Body of pancreas (tissue), 4 donors: ENCODE data around the gene ADAMTS13.

Experiments used
- CTCF ChIP-seq, 7 experiments: fragments of 450-650 bp in 4 of 7; fragments of 200-600 bp in 3 of 7; sonication (generic) in 3 of 7; IDR thresholded peaks; one replicate each; pipeline ENCODE4 v1.5.1; 2016 to 2019; ENCODE audit warnings: antibody characterized with exemption in 7 of 7
- POLR2A ChIP-seq, 3 donors: fragments of 450-650 bp; IDR thresholded peaks; one replicate each; pipeline ENCODE4 v1.6.1; 2016; ENCODE audit warnings: antibody characterized with exemption in 3 of 3, mild to moderate bottlenecking in 2 of 3

GRCh38 chr9:133384736-133385321 is 37.3 kb upstream of the ADAMTS13 start:
- TF ChIP-seq POLR2A (IDR thresholded peaks at IDR 0.05) (no peak), CTCF (IDR thresholded peaks at IDR 0.05) (no peak)
